GM18907 (cell line): Measurements from ENCODE around the gene ARHGAP6.

Experiments
- ATAC-seq: cut with Tn5 transposase; IDR thresholded peaks from one replicate; pipeline ENCODE4 v1.9.1; 2021; ENCODE audit warnings: mild to moderate bottlenecking, moderate library complexity; ENCODE audit not compliant: unreplicated experiment

ARHGAP6 gene

GRCh38 chrX:11321986-11322385 lies 343.7 kb downstream of the ARHGAP6 start:
- ATAC-seq: no peak

DNA sequence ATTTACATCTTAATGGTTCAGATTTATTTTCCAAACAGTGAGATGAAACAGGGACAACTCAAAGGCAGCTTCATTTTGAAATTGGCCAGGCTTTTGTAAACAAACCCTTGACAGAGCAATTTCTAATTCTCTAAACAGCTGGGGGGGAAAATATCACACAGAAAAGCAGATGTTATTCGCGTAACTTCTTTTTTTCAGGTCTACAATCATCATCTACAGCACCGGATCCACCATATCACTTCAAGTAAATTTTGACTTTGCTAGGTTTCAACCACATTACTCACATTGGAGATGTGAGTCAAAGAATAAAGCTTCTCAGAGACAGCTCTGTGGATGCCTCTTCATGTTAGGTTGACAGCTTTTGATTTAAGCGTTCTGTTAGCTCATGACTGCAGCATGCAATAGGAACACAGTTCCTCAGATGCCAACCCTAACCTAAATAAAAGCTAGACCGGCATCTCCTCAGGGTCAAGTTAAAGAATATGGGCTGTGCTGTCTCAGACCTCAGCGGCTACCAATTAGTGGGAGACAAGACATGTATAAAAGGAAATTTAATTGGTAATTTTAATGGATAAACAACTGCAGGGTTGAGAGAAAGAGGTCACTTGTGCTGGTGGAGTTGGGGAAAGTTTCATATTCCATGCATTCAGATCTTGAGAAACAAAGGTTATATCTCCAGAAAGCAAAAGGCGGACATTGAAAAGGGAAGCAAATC lies 345.8 kb downstream of the ARHGAP6 start:
- ATAC-seq: no peak

GRCh38 chrX:11311706-11312105 lies 354.0 kb downstream of the ARHGAP6 start:
- ATAC-seq: no peak

DNA sequence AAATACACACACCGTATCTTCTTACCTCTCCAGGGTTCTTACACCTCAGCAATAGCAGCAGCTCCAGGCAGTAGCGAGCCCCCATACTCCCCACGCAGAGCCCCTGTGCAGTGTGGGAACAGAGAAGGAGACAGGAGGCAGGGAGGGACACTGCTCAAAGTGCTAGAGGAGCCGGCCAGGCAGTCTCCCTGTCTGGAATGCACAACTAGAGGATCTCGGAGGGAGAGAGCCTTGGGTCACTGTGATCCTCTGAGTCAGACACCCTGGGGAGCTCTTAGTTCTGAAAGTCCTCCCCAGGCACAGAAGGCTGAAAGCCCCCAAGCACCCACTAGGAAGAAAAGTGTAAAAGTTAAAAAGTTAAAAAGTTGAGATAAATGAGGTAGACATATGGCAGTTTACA lies 356.5 kb downstream of the ARHGAP6 start:
- no peak for ATAC-seq

- no peak for ATAC-seq
These were observed 360.1 kb downstream of the ARHGAP6 start for GRCh38 chrX:11305641-11306040.

GRCh38 chrX:11304829-11305228 lies 360.9 kb downstream of the ARHGAP6 start:
- ATAC-seq: no peak

DNA sequence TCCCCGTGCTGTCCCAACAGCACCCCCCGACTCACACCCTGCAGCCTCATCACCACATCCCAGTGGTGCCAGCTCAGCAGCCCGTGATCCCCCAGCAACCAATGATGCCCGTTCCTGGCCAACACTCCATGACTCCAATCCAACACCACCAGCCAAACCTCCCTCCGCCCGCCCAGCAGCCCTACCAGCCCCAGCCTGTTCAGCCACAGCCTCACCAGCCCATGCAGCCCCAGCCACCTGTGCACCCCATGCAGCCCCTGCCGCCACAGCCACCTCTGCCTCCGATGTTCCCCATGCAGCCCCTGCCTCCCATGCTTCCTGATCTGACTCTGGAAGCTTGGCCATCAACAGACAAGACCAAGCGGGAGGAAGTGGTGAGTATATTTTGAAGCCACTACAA lies 367.1 kb downstream of the ARHGAP6 start:
- ATAC-seq: no peak

GRCh38 chrX:11296051-11296450 lies 369.7 kb downstream of the ARHGAP6 start:
- ATAC-seq: no peak

DNA sequence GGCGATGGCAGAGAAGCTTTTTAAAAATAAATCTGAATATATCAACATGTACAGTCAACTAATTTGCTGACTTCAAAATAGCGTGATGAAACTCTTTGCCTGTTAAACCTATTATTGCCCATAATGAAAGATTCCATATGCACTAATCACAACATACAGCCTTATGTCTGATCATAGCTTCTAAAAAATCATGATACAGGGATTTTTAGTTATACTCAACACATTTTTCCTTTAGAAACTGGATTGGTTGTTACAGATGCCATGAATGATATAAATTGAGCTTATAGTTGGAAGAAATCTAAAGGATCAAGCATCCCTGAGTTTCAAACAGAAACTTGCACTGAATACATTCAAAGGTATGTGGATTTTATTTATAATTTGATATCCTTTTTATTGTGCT lies 372.6 kb downstream of the ARHGAP6 start, which contains the start of gene AMELX:
TSS of gene AMELX (plus strand) at position 301 of the 400 bp plus-strand sequence. CDS start 1,376 bp downstream, outside the sequence.
- ATAC-seq: no peak

DNA sequence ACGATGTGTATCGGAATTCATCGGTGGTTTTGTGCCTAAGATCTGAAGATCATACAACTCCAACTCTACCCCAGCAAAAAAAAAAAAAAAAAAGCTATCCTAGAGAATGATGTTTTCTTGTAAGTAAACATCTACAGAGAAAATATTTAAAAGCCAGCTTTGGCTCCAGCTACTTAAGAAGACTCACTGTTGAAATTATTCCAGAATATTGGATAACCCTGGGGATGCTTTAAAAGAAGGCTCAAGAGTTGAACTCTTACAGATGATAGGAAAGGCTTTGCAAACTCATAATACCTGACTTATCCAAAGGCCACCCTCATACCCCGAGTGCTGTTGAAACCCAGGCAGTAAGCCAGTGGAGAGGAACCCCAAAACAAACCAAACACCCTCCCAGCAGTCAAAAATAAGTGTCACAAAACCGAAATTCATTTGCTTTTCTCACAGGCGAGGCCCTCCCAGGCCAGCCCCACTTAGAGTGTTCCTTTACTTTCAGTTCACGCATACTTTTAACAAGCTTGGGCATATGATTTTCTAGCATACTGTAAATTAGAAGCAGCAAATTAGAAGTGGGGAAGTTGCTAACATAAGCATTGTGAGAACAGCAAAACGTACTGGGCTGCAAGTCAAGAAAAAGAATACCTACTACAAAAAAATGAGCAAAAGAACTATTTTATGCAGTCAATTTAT lies 375.2 kb downstream of the ARHGAP6 start:
- ATAC-seq: no peak

GRCh38 chrX:11287505-11287904 lies 378.2 kb downstream of the ARHGAP6 start:
- no peak for ATAC-seq

- ATAC-seq: no peak
These were observed 380.1 kb downstream of the ARHGAP6 start for GRCh38 chrX:11285651-11286050.

- no peak for ATAC-seq
These were observed 383.7 kb downstream of the ARHGAP6 start for GRCh38 chrX:11282043-11282442.

DNA sequence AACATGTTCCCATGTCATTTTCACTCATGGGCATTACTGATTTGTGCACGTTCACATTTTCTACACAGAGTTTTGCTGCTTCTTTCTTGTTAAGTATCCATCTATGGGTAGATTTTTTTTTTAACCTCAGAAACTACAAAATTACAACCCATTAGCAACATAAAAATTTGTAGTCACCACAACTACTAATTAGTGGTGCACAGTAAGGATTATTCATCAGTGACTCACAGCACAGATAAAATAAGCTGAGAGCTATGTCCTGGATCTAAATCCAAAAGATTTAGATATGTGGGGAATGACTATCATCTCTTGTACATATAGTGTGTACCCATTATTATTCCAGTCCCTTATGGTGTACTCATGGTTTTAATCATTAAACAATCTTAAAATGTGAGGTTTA lies 392.2 kb downstream of the ARHGAP6 start:
- no peak for ATAC-seq

DNA sequence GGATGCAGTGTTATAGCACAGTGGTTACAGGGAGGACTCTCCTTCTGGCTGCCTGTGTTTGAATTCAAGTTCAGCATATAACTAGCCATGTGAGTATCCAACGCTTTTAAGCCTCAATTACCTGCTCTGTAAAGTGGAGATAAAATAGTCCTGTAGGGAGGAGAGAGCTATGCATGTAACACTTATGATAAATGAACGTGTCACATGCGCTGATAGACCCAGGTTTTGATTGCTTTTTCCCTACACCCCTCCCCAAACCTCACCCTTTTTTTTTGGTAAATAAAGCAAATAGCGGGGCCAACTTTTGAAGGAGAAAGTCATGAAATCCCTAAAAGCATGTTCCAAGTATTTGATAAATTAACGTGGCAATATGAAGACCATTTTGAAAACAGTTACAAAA lies 392.9 kb downstream of the ARHGAP6 start:
- ATAC-seq: no peak

DNA sequence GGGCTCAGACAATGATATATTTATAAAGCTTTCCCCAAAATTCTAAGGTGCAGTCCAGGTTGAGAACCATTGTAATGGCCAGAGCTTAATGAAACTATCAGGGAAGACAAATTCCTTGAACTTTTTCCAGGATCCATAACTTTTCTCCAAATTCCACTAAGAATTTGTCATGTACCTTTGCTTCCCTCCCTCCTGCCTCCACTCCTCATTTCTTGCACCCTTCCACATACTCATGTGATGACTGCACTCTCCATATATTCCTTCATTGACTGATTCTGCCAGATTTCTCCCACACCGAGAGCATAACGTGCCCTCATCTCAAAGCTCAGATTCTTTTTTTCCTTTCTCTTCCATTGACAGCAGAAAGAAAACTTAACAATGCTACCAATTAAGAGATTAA lies 393.4 kb downstream of the ARHGAP6 start:
- ATAC-seq: no peak

- no peak for ATAC-seq
These were observed 395.7 kb downstream of the ARHGAP6 start for GRCh38 chrX:11269996-11270395.

GRCh38 chrX:11269006-11269405 lies 396.7 kb downstream of the ARHGAP6 start:
- ATAC-seq: no peak

DNA sequence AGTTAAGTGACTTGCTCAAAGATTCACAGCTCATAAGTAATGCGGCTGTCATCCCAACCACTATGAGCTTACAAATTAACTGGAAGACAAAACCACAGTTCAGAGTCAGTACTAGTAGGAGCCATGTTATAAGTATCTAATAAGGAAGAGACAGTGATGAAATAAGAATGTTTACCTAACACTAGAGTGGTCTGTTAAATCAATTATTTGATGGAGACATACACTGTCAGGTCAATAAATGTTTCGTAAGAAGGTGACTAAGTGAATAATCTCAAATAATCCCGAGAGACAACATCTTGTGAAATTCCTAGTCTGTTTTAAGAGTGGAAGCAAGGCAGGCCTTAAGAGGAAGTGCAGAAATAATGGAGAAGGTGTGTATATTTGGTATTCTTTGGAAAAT lies 398.3 kb downstream of the ARHGAP6 start:
- peak; percentile 57 for ATAC-seq

GRCh38 chrX:11266573-11267003 lies 399.1 kb downstream of the ARHGAP6 start:
- no peak for ATAC-seq

DNA sequence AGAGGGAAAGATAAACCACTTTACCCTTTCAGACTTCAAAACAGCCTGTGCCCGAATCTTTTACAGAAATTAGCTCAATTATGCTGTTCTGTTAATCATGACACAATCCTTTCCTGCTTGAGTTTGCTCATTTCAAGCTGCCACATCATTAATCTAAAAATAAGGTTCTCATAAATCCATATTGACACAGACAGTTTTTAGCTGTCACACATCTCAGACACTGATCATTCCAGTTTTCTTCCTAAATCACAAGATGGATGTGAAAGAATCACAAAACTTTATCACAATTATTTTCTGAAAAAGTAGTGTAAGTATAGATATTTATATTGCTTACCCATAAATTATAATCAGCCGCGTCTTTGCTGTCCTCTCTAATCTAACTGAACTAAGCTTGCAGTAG lies 400.4 kb downstream of the ARHGAP6 start:
- ATAC-seq: no peak

- ATAC-seq: no peak
These were observed 400.8 kb downstream of the ARHGAP6 start for GRCh38 chrX:11264925-11265324.
